Activated naive CD4-positive, alpha-beta T cell treated with anti-CD3 and anti-CD28 coated beads for 36 hours (primary cell): ENCODE data around the gene NXN. TPM values are rescaled to one million over a fixed set of nuclear protein-coding genes. Genes with fewer than 3 reads are reported as not detected.
"Not testable (repeated sequence)": the region's sequence is repeated elsewhere in the genome, so short reads cannot be mapped to it uniquely, and the experiment has no call there.

Experiments
- CTCF ChIA-PET: fragments of 350-600 bp; sonication (Branson Sonifier 250); formaldehyde crosslinking; loops from one replicate; lab custom pipeline; 2021; ENCODE audit warnings: antibody characterized with exemption; lab: Charles Lee
- DNase-seq: peaks from one replicate; pipeline ENCODE4 v3.0.0-alpha.2; 2020
- H3K27ac Mint-ChIP-seq: one replicate; pipeline ENCODE4 v1.8.0; 2021; ENCODE audit warnings: mild to moderate bottlenecking, mixed read lengths
- H3K27me3 Mint-ChIP-seq: one replicate; pipeline ENCODE4 v1.8.0; 2021; ENCODE audit warnings: low read depth, mixed read lengths
- H3K36me3 Mint-ChIP-seq: one replicate; pipeline ENCODE4 v1.8.0; 2021; ENCODE audit warnings: low read depth, mixed read lengths
- H3K4me1 Mint-ChIP-seq: one replicate; pipeline ENCODE4 v1.8.0; 2021; ENCODE audit warnings: low read depth, mixed read lengths
- H3K4me3 Mint-ChIP-seq: one replicate; pipeline ENCODE4 v1.8.0; 2021; ENCODE audit warnings: mild to moderate bottlenecking, moderate library complexity, mixed read lengths
- H3K9me3 Mint-ChIP-seq: one replicate; pipeline ENCODE4 v1.8.0; 2021; ENCODE audit warnings: mixed read lengths
- intact Hi-C: fragments of 100-400 bp; cut with micrococcal nuclease; formaldehyde crosslinking; loops from one replicate; pipeline ENCODE4 v1.15.1; 2023
- total RNA-seq, 2 experiments: library from RNA; stranded (reverse); gene quantifications; one replicate each; pipeline ENCODE4 v1.2.3, GENCODE V29; 2021

Gene NXN
- total RNA-seq, 2 experiments from 2014 or later: 0.20 to 0.33 TPM

- CTCF ChIA-PET: no interaction called here
- no peak for DNase-seq
- no peak overlapping the region for H3K4me3 Mint-ChIP-seq
- H3K36me3 Mint-ChIP-seq: no peaks in the 10 kb centered on the region
- peaks cover 11% of the 10 kb centered on the region for H3K27me3 Mint-ChIP-seq
- no peaks in the 10 kb centered on the region for H3K4me1 Mint-ChIP-seq
- intact Hi-C loops: no loop called here
- H3K27ac Mint-ChIP-seq: no peak overlapping the region
- no peaks in the 10 kb centered on the region for H3K9me3 Mint-ChIP-seq
These were observed 22.7 kb downstream of the NXN start for GRCh38 chr17:956905-957304.

GRCh38 chr17:954431-955164 lies 25.0 kb downstream of the NXN start:
- no peak for DNase-seq
- Mint-ChIP-seq H3K9me3 (no peaks in the 10 kb centered on the region), H3K4me1 (no peaks in the 10 kb centered on the region), H3K27me3 (peaks cover 19% of the 10 kb centered on the region), H3K27ac (no peak overlapping the region), H3K4me3 (no peak overlapping the region), H3K36me3 (no peaks in the 10 kb centered on the region)
- CTCF ChIA-PET: no interaction called here
- intact Hi-C loops: no loop called here

GRCh38 chr17:953767-954166 lies 25.8 kb downstream of the NXN start:
- CTCF ChIA-PET: no interaction called here
- no peak overlapping the region for H3K4me3 Mint-ChIP-seq
- no peaks in the 10 kb centered on the region for H3K4me1 Mint-ChIP-seq
- no peak for DNase-seq
- H3K36me3 Mint-ChIP-seq: no peaks in the 10 kb centered on the region
- intact Hi-C loops: no loop called here
- no peaks in the 10 kb centered on the region for H3K9me3 Mint-ChIP-seq
- no peak overlapping the region for H3K27ac Mint-ChIP-seq
- H3K27me3 Mint-ChIP-seq: peaks cover 19% of the 10 kb centered on the region

- H3K36me3 Mint-ChIP-seq, H3K4me3 Mint-ChIP-seq, intact Hi-C loops, H3K27ac Mint-ChIP-seq, DNase-seq, H3K9me3 Mint-ChIP-seq, H3K4me1 Mint-ChIP-seq, CTCF ChIA-PET: not testable (repeated sequence)
- peaks cover 19% of the 10 kb centered on the region for H3K27me3 Mint-ChIP-seq
These were observed 27.0 kb downstream of the NXN start for GRCh38 chr17:952592-952991.

GRCh38 chr17:951325-952132 lies 28.0 kb downstream of the NXN start:
- Mint-ChIP-seq H3K27me3 (peaks cover 19% of the 10 kb centered on the region), H3K27ac (no peak overlapping the region), H3K36me3 (no peaks in the 10 kb centered on the region), H3K9me3 (no peaks in the 10 kb centered on the region), H3K4me3 (no peak overlapping the region), H3K4me1 (no peaks in the 10 kb centered on the region)
- CTCF ChIA-PET: no interaction called here
- no peak for DNase-seq
- intact Hi-C loops: no loop called here

DNA sequence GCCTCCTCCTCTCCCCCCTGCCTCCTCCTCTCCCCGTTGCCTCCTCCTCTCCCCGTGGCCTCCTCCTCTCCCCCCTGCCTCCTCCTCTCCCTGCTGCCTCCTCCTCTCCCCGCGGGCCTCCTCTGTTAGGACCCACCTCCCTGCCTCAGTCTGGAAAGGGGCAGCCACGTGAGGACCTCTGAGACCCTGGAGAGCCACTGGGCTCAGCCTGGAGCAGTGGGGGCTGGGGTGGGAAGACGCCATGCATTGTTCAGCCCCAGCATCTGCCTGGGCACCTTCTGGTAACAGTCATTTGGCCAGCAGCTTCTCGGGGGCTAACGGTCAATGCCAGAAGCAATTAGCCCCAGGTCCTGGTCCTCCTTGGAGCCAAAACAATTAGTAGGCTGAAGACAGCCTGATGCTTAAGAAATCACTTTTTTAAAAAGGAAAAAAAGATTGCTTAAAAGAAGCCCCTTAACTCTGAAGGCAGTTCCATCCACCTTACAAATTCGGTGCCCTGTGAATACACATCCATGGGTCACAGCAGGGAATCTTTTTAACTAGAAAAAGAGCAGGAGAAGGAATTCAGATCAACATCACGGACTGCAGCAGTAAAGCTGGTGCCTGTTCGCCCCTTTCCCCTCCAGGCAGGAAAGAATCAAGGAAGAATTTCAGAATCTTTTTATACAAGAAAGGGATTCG lies 29.8 kb downstream of the NXN start:
- CTCF ChIA-PET: interaction anchor here (0.6 kb wide), 1 partner anchor 152 kb away, joined by 3 read pairs; no protein-coding TSS in a partner anchor
- H3K27ac Mint-ChIP-seq: no peak overlapping the region
- H3K27me3 Mint-ChIP-seq: peaks cover 15% of the 10 kb centered on the region
- no peak overlapping the region for H3K4me3 Mint-ChIP-seq
- no peak for DNase-seq
- intact Hi-C loops: no loop called here
- H3K4me1 Mint-ChIP-seq: no peaks in the 10 kb centered on the region
- H3K9me3 Mint-ChIP-seq: no peaks in the 10 kb centered on the region
- no peaks in the 10 kb centered on the region for H3K36me3 Mint-ChIP-seq

GRCh38 chr17:948284-948852 lies 31.2 kb downstream of the NXN start:
- no peaks in the 10 kb centered on the region for H3K9me3 Mint-ChIP-seq
- DNase-seq: no peak
- H3K36me3 Mint-ChIP-seq: no peaks in the 10 kb centered on the region
- H3K27me3 Mint-ChIP-seq: peaks cover 12% of the 10 kb centered on the region
- no peak overlapping the region for H3K27ac Mint-ChIP-seq
- intact Hi-C loops: no loop called here
- H3K4me3 Mint-ChIP-seq: no peak overlapping the region
- CTCF ChIA-PET: no interaction called here
- no peaks in the 10 kb centered on the region for H3K4me1 Mint-ChIP-seq

- Mint-ChIP-seq H3K27ac (no peak overlapping the region), H3K4me1 (no peaks in the 10 kb centered on the region), H3K36me3 (no peaks in the 10 kb centered on the region), H3K9me3 (no peaks in the 10 kb centered on the region), H3K4me3 (no peak overlapping the region), H3K27me3 (peaks cover 11% of the 10 kb centered on the region)
- no peak for DNase-seq
- intact Hi-C loops: no loop called here
- CTCF ChIA-PET: no interaction called here
These were observed 32.9 kb downstream of the NXN start for GRCh38 chr17:946510-947236.

- no peak for DNase-seq
- intact Hi-C loops: no loop called here
- H3K4me3 Mint-ChIP-seq: no peak overlapping the region
- H3K4me1 Mint-ChIP-seq: no peaks in the 10 kb centered on the region
- no peak overlapping the region for H3K27ac Mint-ChIP-seq
- CTCF ChIA-PET: no interaction called here
- H3K9me3 Mint-ChIP-seq: no peaks in the 10 kb centered on the region
- peaks cover 7% of the 10 kb centered on the region for H3K27me3 Mint-ChIP-seq
- H3K36me3 Mint-ChIP-seq: no peaks in the 10 kb centered on the region
These were observed 33.9 kb downstream of the NXN start for GRCh38 chr17:945672-946071.

DNA sequence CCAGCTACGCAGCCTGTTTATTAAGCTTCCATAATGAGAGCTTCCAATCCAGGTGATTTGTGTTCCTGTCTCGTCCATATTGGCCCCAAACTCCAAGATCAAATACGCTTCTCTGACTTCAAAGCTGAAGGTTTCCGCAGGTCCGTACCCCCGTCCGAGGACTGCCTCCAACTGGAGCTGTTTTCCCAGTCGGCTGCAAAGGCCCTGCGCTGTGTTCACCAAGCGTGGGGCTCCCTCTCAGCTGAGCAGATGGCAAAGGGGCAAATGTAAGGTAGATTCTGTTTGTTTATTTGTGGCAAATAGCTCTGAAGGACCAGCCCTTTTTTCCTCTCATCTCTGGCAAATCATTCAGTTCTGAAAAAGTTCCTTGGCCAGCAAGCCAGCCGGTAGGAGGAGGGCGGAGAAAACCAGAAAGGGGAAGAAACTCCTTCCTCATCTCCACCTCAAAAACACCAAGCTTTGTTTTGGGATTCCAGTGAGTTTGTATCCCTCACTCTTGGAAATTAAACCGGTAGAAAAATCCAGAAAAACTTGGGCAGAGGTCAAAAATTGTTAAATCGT lies 35.2 kb downstream of the NXN start:
- H3K4me1 Mint-ChIP-seq: no peaks in the 10 kb centered on the region

GRCh38 chr17:935485-935884 lies 44.1 kb downstream of the NXN start:
- Mint-ChIP-seq H3K27me3 (no peaks in the 10 kb centered on the region), H3K9me3 (no peaks in the 10 kb centered on the region), H3K27ac (no peak overlapping the region), H3K36me3 (no peaks in the 10 kb centered on the region), H3K4me3 (no peak overlapping the region), H3K4me1 (no peaks in the 10 kb centered on the region)
- no peak for DNase-seq
- CTCF ChIA-PET: no interaction called here
- intact Hi-C loops: no loop called here

More for the DNA sequence above, 35.2 kb downstream of the NXN start:
- H3K9me3 Mint-ChIP-seq: no peaks in the 10 kb centered on the region
- H3K27me3 Mint-ChIP-seq: no peaks in the 10 kb centered on the region
- no peak overlapping the region for H3K27ac Mint-ChIP-seq
- DNase-seq: no peak
- no peaks in the 10 kb centered on the region for H3K36me3 Mint-ChIP-seq
- intact Hi-C loops: no loop called here
- H3K4me3 Mint-ChIP-seq: no peak overlapping the region
- CTCF ChIA-PET: interaction anchor here (0.6 kb wide), 1 partner anchor 738 kb away, joined by 3 read pairs; no protein-coding TSS in a partner anchor
